Transverse colon (tissue), 3 donors: ENCODE measurements around the gene GARIN5B.

Experiments used
- EP300 ChIP-seq: sonication (generic); formaldehyde crosslinking; IDR thresholded peaks from one replicate; pipeline ENCODE4 v1.6.1; 2017; ENCODE audit warnings: antibody characterized with exemption, low read depth
- TF ChIP-seq, protein P1 (sequence below), 5 experiments: fragments of 200-600 bp in 3 of 5; fragments of 450-650 bp in 2 of 5; sonication (generic) in 3 of 5; IDR thresholded peaks; 1 replicate in 2 of 5; 2 replicates in 3 of 5; pipeline ENCODE4 v1.5.1; 2016 to 2017; ENCODE audit warnings: antibody characterized with exemption in 5 of 5, inconsistent platforms in 3 of 5, mild to moderate bottlenecking in 2 of 5, moderate library complexity in 1 of 5

GRCh38 chr19:55344444-55344843 lies 18.6 kb downstream of the GARIN5B start:
- TF ChIP-seq, protein P1, sequence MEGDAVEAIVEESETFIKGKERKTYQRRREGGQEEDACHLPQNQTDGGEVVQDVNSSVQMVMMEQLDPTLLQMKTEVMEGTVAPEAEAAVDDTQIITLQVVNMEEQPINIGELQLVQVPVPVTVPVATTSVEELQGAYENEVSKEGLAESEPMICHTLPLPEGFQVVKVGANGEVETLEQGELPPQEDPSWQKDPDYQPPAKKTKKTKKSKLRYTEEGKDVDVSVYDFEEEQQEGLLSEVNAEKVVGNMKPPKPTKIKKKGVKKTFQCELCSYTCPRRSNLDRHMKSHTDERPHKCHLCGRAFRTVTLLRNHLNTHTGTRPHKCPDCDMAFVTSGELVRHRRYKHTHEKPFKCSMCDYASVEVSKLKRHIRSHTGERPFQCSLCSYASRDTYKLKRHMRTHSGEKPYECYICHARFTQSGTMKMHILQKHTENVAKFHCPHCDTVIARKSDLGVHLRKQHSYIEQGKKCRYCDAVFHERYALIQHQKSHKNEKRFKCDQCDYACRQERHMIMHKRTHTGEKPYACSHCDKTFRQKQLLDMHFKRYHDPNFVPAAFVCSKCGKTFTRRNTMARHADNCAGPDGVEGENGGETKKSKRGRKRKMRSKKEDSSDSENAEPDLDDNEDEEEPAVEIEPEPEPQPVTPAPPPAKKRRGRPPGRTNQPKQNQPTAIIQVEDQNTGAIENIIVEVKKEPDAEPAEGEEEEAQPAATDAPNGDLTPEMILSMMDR (IDR thresholded peaks at IDR 0.05), result no peak
- no peak for TF ChIP-seq EP300
